Measurements from ENCODE around the gene GNG7.
"Not testable (repeated sequence)": the region's sequence is repeated elsewhere in the genome, so short reads cannot be mapped to it uniquely, and the experiment has no call there.

DNA sequence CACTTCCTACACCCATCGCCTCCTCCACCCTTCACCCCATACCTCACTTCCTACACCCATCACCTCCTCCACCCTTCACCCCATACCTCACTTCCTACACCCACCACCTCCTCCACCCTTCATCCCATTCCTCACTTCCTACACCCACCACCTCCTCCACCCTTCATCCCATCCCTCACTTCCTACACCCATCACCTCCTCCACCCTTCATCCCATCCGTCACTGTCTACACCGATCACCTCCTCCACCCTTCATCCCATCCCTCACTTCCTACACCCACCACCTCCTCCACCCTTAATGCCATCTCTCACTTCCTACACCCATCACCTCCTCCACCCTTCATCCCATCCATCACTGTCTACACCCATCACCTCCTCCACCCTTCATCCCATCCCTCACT lies 10.7 kb upstream of the GNG7 start:
- TF ChIP-seq, protein P1, sequence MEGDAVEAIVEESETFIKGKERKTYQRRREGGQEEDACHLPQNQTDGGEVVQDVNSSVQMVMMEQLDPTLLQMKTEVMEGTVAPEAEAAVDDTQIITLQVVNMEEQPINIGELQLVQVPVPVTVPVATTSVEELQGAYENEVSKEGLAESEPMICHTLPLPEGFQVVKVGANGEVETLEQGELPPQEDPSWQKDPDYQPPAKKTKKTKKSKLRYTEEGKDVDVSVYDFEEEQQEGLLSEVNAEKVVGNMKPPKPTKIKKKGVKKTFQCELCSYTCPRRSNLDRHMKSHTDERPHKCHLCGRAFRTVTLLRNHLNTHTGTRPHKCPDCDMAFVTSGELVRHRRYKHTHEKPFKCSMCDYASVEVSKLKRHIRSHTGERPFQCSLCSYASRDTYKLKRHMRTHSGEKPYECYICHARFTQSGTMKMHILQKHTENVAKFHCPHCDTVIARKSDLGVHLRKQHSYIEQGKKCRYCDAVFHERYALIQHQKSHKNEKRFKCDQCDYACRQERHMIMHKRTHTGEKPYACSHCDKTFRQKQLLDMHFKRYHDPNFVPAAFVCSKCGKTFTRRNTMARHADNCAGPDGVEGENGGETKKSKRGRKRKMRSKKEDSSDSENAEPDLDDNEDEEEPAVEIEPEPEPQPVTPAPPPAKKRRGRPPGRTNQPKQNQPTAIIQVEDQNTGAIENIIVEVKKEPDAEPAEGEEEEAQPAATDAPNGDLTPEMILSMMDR (IDR thresholded peaks at IDR 0.05; ENCODE audit: extremely low read depth in 1 of 2, insufficient read depth in 1 of 2, low read depth in 1 of 2, low read length in 2 of 2) = not testable (repeated sequence)
- not testable (repeated sequence) for TF ChIP-seq POLR2AphosphoS5 (IDR thresholded peaks at IDR 0.05; ENCODE audit: insufficient read depth, low read depth, low read length); EZH2 (IDR thresholded peaks at IDR 0.05; ENCODE audit: borderline replicate concordance, low read depth, low read length, severe bottlenecking); POLR2A (IDR thresholded peaks at IDR 0.05; ENCODE audit: low read depth, low read length)
- TF ChIP-seq, protein P2, sequence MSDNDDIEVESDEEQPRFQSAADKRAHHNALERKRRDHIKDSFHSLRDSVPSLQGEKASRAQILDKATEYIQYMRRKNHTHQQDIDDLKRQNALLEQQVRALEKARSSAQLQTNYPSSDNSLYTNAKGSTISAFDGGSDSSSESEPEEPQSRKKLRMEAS (IDR thresholded peaks at IDR 0.05; ENCODE audit: insufficient read depth, insufficient read length) = not testable (repeated sequence)

Data from endothelial cell of umbilical vein (primary cell).